GM19035 (cell line): Measurements from ENCODE around the gene SIL1.

Experiments
- ATAC-seq: cut with Tn5 transposase; IDR thresholded peaks from one replicate; pipeline ENCODE4 v1.9.1; 2021; ENCODE audit not compliant: unreplicated experiment

Gene SIL1

GRCh38 chr5:138947780-138948179, 250.4 kb downstream of the SIL1 start:
- ATAC-seq = no peak

- ATAC-seq = no peak
Measured at GRCh38 chr5:138946831-138947560, 251.2 kb downstream of the SIL1 start.

GRCh38 chr5:138946241-138946623, 251.9 kb downstream of the SIL1 start:
- ATAC-seq = no peak

DNA sequence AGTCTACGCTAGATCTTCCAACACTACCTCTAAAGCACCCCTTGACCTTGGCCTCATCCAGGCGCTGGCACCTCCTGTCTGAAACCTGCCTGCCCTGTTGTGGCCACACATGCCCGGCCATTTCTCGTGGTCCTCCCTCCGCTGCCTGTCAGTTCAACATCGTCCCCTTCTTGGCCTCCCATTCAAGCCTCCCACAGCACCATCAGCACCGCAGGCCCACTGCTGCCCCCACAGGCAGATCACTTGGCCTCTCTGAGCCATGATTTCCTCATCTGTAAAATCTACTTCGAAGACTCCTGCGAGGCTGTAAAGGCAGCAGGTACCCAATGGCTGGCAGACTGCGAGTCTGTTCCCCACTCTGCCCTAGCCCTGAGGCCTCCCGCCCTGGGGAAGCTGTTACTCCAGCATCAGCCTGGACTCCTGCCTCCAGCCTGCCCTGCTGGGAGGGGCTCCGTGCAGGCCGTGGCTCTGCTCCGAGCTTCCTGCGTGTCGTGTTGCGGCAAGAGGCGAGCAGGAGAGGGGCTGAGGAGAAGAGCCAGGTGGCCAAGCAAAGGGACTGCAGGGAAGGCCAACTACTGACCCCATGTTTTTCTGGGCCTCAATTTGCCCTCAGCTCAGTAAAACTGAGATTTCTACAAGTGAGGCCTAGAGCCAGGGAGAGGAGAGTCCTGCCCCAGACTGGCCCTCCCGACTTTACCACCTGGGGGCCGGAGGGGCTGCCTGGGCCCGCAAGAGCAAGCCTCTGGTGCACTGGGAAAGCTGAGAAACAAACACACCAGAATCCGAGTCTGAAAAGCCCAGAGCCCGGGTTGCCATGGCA, 252.5 kb downstream of the SIL1 start:
- ATAC-seq = no peak

DNA sequence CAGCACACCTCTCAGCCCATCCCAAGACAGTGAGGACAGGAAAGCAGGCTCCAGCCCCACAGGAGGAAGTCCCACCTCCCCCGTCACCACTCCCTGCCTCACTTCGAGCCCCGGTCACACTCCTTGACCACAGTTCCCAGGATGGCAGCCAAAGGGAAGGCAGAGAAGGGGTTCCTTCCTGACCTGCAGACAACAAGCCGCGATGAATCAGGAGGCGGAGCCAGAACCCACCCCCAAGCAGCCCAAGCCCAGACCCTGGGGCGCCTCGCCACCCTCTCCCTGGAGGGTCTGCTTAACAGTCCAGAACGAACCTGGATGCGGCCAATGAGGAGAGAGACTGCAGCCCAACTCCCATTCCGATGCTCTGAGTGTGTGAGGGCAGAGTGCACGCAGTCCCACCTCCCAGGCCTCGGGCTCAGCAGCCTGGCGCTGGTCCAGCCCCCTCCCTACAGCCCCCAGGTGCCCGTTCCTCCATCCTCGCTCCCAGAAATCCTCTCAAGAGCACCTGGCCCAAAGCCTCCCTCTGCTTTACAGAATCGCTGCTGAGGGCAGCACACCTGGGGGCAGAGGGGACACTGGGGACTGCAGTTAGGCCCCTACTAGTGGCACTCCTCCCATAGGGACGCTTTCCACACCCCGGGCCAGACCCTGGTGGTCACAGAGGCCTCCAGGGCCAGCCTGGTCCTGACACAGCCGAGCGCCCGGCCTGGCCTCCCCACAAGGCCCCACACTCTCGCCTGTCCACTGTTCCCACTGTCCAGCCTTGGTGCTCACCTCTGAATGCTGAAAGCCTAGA, 253.4 kb downstream of the SIL1 start:
- no peak for ATAC-seq

GRCh38 chr5:138943599-138944173, 254.5 kb downstream of the SIL1 start:
- no peak for ATAC-seq

DNA sequence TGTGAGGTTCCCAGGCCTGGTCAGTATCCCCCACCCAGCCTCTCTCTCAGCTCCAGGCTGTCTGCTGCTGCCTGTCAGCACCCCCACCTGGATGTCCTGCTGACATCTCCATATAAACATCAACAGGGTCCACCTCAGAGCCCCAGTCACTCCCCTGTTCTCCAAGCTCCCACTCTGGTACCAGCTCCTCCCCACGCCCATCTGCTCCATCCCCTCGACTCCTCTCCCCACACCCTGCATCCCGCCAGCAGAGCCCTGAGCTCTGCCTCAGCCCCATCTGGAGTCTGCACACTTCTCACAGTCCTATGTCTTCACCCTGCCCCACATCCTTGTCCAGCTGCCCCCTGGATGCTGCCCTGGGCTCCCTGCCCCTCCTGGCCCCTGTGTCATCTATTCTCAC, 255.3 kb downstream of the SIL1 start:
- ATAC-seq = no peak

GRCh38 chr5:138942066-138942465, 256.1 kb downstream of the SIL1 start:
- ATAC-seq = no peak

DNA sequence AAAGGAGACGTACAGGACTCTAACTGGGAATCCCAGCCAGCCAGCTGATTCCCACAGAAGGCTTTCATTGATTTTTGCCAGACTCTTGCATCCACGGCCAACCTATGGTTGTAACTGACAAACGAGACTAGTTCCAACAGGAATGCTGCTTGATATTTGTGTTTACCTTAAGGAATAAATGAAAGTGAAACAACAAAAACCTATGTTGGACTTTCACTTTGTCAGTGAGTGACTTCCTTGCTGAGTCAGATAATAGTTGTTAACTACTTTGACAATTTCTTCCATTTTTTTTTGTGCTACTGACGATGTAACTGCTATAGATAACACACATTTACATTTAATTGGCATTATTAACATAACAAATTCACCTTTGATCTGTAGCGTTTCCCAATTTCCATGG, 259.6 kb downstream of the SIL1 start:
- no peak for ATAC-seq

DNA sequence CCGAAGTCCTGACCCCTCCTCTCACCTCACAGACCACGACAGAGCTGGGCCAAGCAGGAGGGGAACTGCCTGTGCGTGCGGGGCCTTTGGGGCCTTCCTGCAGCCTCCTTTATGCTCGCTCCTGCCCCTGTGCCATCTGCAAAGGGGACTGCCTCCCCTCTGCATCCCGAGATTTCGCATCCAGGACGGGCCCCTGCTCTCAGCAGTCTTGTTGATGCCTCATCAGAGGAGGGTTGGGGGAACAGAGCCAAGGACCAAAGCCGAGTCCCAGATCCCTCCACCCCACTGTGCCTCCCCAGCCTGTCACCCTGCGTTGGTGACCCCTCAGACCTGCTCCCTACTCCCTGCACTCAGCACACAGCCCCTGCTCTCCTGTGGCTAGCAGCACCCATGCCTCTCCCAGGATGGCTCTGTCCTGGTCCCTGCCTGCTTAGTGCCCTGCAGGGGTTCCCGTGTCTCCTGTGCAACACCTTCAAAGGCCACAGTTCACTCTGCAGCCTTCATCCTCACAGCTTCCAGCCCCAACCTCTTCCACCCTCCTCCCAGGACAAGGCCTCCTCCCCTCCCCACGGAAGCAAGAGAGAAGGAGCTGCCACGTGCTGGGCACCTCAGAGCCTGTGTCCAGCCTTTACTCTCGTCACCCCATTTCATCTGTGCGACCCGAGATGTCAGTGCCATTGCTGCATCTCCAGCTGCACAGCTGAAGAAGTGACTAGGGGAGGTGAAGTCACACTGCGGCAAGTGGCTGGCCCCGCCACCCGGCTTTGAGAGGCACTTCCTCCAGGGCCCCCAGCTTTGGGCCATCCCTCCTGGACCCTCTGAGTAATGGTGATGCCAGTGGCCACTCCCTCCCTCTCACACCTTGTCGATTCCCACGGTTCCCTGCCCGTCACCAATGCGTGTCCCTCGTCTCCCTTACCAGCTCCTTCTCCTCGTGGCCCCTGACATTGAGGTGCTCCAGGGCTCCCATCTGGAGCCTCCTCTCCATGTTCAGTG, 260.5 kb downstream of the SIL1 start:
- ATAC-seq = no peak

DNA sequence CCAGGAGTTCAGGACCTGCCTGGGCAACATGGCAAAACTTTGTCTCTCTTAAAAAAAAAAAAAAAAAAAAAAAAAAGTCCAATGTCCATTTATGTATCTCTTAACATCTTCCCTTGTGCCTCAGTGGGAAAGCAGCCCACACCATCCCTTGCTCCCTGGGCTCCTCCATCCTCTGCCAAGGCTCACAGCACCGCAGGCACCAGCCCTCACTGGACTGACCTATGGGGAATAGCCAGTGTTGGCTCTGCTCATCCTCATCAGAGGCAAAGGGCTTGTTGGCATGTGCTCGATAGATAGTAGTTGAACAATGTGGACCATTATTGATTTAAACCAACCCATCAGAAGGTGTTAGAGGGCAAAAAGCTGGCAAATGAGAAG, 261.2 kb downstream of the SIL1 start:
- no peak for ATAC-seq

- ATAC-seq = no peak
Measured at GRCh38 chr5:138936225-138936967, 261.8 kb downstream of the SIL1 start.

DNA sequence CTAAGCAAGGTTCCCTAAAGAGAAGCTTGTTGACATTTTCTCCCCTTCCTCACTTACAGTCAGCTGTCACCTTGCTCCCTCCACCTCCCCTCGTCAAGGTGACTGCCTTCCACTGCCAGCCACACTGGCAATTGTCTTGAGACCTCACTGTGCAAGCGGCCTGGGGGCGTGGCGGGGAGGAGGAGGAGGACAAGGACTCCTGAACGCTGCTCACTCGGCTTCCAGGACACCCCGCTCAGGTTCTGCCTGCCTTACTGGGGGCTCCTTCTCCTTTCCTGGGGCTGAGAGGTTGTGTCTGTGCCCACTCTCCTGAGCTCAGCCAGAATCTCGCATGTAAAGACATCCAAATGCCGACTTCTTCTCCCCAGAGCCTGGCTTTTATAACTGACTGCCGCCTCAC, 262.7 kb downstream of the SIL1 start:
- no peak for ATAC-seq

GRCh38 chr5:138934971-138935370, 263.2 kb downstream of the SIL1 start:
- ATAC-seq = no peak

DNA sequence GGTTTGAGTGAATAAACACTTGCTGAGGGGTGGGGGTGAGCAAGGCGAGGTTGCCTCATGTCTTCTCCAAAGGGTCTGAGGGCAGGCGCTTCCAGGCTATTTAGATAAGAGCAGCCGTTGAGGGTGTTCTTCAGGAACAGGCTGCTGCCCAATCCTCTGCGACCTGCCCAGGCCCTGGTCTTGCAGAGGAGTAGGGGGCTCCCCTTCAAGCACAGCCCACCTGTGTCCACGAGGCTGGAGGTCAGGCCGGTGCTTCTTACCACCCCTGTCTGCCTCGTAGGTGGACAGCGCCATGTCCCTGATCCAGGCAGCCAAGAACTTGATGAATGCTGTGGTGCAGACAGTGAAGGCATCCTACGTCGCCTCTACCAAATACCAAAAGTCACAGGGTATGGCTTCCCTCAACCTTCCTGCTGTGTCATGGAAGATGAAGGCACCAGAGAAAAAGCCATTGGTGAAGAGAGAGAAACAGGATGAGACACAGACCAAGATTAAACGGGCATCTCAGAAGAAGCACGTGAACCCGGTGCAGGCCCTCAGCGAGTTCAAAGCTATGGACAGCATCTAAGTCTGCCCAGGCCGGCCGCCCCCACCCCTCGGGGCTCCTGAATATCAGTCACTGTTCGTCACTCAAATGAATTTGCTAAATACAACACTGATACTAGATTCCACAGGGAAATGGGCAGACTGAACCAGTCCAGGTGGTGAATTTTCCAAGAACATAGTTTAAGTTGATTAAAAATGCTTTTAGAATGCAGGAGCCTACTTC, 264.5 kb downstream of the SIL1 start:
- no peak for ATAC-seq

- ATAC-seq = no peak
Measured at GRCh38 chr5:138932171-138932810, 265.9 kb downstream of the SIL1 start.

- no peak for ATAC-seq
Measured at GRCh38 chr5:138930371-138931097, 267.6 kb downstream of the SIL1 start.

DNA sequence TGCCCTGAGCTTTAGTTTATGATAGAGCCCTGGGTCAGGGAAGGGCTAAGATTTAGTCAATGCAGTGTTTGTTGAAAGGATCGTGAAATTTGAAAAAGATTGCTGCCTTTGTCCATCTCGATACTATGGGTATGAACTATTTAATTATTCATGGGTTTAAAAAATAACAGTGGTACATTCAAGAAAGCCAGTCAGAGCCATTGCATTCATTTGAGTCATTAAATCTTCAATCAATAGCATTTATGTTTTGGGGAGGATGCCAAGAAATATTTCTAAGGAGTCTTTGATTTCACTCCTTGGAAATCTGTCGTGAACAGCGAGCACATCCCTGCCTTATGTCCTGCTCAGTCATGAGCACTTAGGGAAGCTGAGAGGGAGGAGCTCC, 268.6 kb downstream of the SIL1 start:
- no peak for ATAC-seq
